ENCODE measurements around the gene ASCL3.
A peak's percentile ranks its signal among the peaks of the same experiment; 100 is the strongest.
"Not testable (repeated sequence)": the region's sequence is repeated elsewhere in the genome, so short reads cannot be mapped to it uniquely, and the experiment has no call there.

Gene ASCL3

GRCh38 chr11:8942518-8943066 lies at the start of gene ASCL3:
Gene ASCL3, minus strand, starts transcription at chr11:8943016. Its CDS starts 4,855 bp downstream, at chr11:8938161.
- no peak for DNase-seq

- no peak for DNase-seq
Observed at GRCh38 chr11:8989453-8989852, 46.6 kb upstream of the ASCL3 start.

GRCh38 chr11:8988329-8989234 lies 45.8 kb upstream of the ASCL3 start:
- no peak for DNase-seq

- DNase-seq: no peak
Observed at GRCh38 chr11:8987446-8987845, 44.6 kb upstream of the ASCL3 start.

GRCh38 chr11:8986772-8987171 lies 44.0 kb upstream of the ASCL3 start:
- DNase-seq: not testable (repeated sequence)

- DNase-seq: no peak
Observed at GRCh38 chr11:8985462-8985861, 42.6 kb upstream of the ASCL3 start.

- DNase-seq: no peak
Observed at GRCh38 chr11:8983552-8983951, 40.7 kb upstream of the ASCL3 start.

- no peak for DNase-seq
Observed at GRCh38 chr11:8980485-8980884, 37.7 kb upstream of the ASCL3 start.

- DNase-seq: not testable (repeated sequence)
Observed at GRCh38 chr11:8979365-8979764, 36.5 kb upstream of the ASCL3 start.

GRCh38 chr11:8973121-8973520 lies 30.3 kb upstream of the ASCL3 start:
- DNase-seq: no peak

- DNase-seq: no peak
Observed at GRCh38 chr11:8971924-8972316, 29.1 kb upstream of the ASCL3 start.

GRCh38 chr11:8971196-8971923 lies 28.5 kb upstream of the ASCL3 start:
- DNase-seq: no peak

GRCh38 chr11:8967184-8967583 lies 24.4 kb upstream of the ASCL3 start:
- no peak for DNase-seq

- peak; percentile 16 to 87 for DNase-seq
Observed at GRCh38 chr11:8964324-8965320, 21.8 kb upstream of the ASCL3 start, which contains the start of gene TMEM9B. Gene TMEM9B, minus strand, starts transcription at chr11:8964442. Its CDS starts 129 bp downstream, at chr11:8964313.

GRCh38 chr11:8963569-8964323 lies 20.9 kb upstream of the ASCL3 start:
- peak; percentile 31 to 87 for DNase-seq

- DNase-seq: no peak
Observed at GRCh38 chr11:8962841-8963240, 20.0 kb upstream of the ASCL3 start.

GRCh38 chr11:8961401-8961800 lies 18.6 kb upstream of the ASCL3 start:
- no peak for DNase-seq

GRCh38 chr11:8959546-8960166 lies 16.8 kb upstream of the ASCL3 start:
- peak in 1 of 2 experiments; percentile 7 for DNase-seq

- no peak for DNase-seq
Observed at GRCh38 chr11:8956860-8957259, 14.0 kb upstream of the ASCL3 start.

- no peak for DNase-seq
Observed at GRCh38 chr11:8948886-8949285, 6.1 kb upstream of the ASCL3 start.

Data from cerebellar nuclear complex (tissue), 1 donor.